Neuronal stem cell (in vitro differentiated cells): ENCODE data around the gene RFXANK.

Source experiments
- DNase-seq: peaks from one replicate; pipeline ENCODE4 v3.0.0-alpha.2; 2013; ENCODE audit warnings: low spot score
- H2AFZ ChIP-seq: one replicate; pipeline ENCODE4 v1.6.1; 2013; ENCODE audit warnings: mild to moderate bottlenecking, low read length, inconsistent platforms
- H2AK5ac ChIP-seq: 2 replicates; pipeline ENCODE4 v1.6.1; 2013; ENCODE audit warnings: low read depth, mild to moderate bottlenecking, inconsistent platforms, low read length, moderate library complexity, mixed read lengths
- H2BK120ac ChIP-seq: 2 replicates; pipeline ENCODE4 v1.6.1; 2013; ENCODE audit warnings: low read depth, mild to moderate bottlenecking, inconsistent platforms, low read length, moderate library complexity, mixed read lengths
- H2BK12ac ChIP-seq: one replicate; pipeline ENCODE4 v1.6.1; 2013; ENCODE audit warnings: low read length, inconsistent platforms
- H2BK15ac ChIP-seq: 2 replicates; pipeline ENCODE4 v1.6.1; 2013; ENCODE audit warnings: mild to moderate bottlenecking, low read length, inconsistent platforms, mixed read lengths
- H2BK5ac ChIP-seq: one replicate; pipeline ENCODE4 v1.6.1; 2013; ENCODE audit warnings: inconsistent platforms, mild to moderate bottlenecking, low read length, moderate library complexity
- H3K14ac ChIP-seq: one replicate; pipeline ENCODE4 v1.6.1; 2013; ENCODE audit warnings: low read length, inconsistent platforms
- H3K18ac ChIP-seq: 2 replicates; pipeline ENCODE4 v1.6.1; 2013; ENCODE audit warnings: low read length, inconsistent platforms
- H3K23ac ChIP-seq: 2 replicates; pipeline ENCODE4 v1.6.1; 2013; ENCODE audit warnings: low read depth, mild to moderate bottlenecking, mixed read lengths, low read length, inconsistent platforms; ENCODE audit not compliant: poor library complexity
- H3K27ac ChIP-seq: replicated peaks from 3 replicates; pipeline ENCODE4 v1.5.1; 2013; ENCODE audit warnings: low read length, inconsistent platforms
- H3K27me3 ChIP-seq, 3 experiments: 2 replicates each; pipeline ENCODE4 v1.6.1; 2013; ENCODE audit warnings: low read length in 3 of 3, mild to moderate bottlenecking in 2 of 3, inconsistent platforms in 1 of 3, low read depth in 1 of 3, mixed read lengths in 1 of 3, moderate library complexity in 1 of 3; ENCODE audit not compliant: control insufficient read depth in 3 of 3, insufficient read depth in 3 of 3
- H3K36me3 ChIP-seq, 2 donors: replicated peaks in 1 of 2; 2 replicates each; pipeline ENCODE4 v1.6.1; 2013; ENCODE audit warnings: low read length in 2 of 2; ENCODE audit not compliant: control insufficient read depth in 2 of 2, insufficient read depth in 2 of 2
- H3K4ac ChIP-seq: 2 replicates; pipeline ENCODE4 v1.6.1; 2013; ENCODE audit warnings: inconsistent platforms, mild to moderate bottlenecking, low read length, moderate library complexity
- H3K4me1 ChIP-seq, 2 donors: 1 replicate in 1 of 2; 2 replicates in 1 of 2; pipeline ENCODE4 v1.6.1; 2013; ENCODE audit warnings: low read length in 2 of 2, low read depth in 1 of 2; ENCODE audit not compliant: control insufficient read depth in 2 of 2, insufficient read depth in 1 of 2
- H3K4me2 ChIP-seq: one replicate; pipeline ENCODE4 v1.6.1; 2013; ENCODE audit warnings: mild to moderate bottlenecking, low read length, inconsistent platforms; ENCODE audit not compliant: insufficient read depth, poor library complexity, severe bottlenecking
- H3K4me3 ChIP-seq, 2 donors: 2 replicates each; pipeline ENCODE4 v1.5.1; 2013; ENCODE audit warnings: low read length in 2 of 2, mild to moderate bottlenecking in 2 of 2, inconsistent platforms in 1 of 2, moderate library complexity in 1 of 2
- H3K79me1 ChIP-seq: one replicate; pipeline ENCODE4 v1.6.1; 2013; ENCODE audit warnings: low read depth, mild to moderate bottlenecking, inconsistent platforms, low read length, moderate library complexity
- H3K9ac ChIP-seq: one replicate; pipeline ENCODE4 v1.6.1; 2013; ENCODE audit warnings: mild to moderate bottlenecking, low read depth, low read length, inconsistent platforms; ENCODE audit not compliant: poor library complexity
- H3K9me3 ChIP-seq, 2 donors: replicated peaks in 1 of 2; 2 replicates each; pipeline versions ENCODE3 to v1.6.1; 2013; ENCODE audit warnings: low read length in 2 of 2, mild to moderate bottlenecking in 2 of 2, inconsistent platforms in 1 of 2, low read depth in 1 of 2, mixed read lengths in 1 of 2, moderate library complexity in 1 of 2; ENCODE audit not compliant: control insufficient read depth in 2 of 2, insufficient read depth in 1 of 2
- H4K8ac ChIP-seq: one replicate; pipeline ENCODE4 v1.6.1; 2013; ENCODE audit warnings: low read depth, mild to moderate bottlenecking, inconsistent platforms, low read length, moderate library complexity
- H4K91ac ChIP-seq: one replicate; pipeline ENCODE4 v1.6.1; 2013; ENCODE audit warnings: low read length, low read depth, mild to moderate bottlenecking, inconsistent platforms; ENCODE audit not compliant: poor library complexity
- WGBS, 2 donors: extraction: QIAGEN DNeasy Blood & Tissue Kit; methylation state at CpG; one replicate each; pipeline ENCODE4 v1.1.7; 2013; ENCODE audit warnings: missing lambda C conversion rate in 2 of 2, mixed read lengths in 1 of 2; ENCODE audit not compliant: insufficient read length in 2 of 2, insufficient replicate concordance in 1 of 2; ENCODE audit errors: extremely low coverage in 2 of 2; 5-methylcytosine and 5-hydroxymethylcytosine counted together

The RFXANK gene

DNA sequence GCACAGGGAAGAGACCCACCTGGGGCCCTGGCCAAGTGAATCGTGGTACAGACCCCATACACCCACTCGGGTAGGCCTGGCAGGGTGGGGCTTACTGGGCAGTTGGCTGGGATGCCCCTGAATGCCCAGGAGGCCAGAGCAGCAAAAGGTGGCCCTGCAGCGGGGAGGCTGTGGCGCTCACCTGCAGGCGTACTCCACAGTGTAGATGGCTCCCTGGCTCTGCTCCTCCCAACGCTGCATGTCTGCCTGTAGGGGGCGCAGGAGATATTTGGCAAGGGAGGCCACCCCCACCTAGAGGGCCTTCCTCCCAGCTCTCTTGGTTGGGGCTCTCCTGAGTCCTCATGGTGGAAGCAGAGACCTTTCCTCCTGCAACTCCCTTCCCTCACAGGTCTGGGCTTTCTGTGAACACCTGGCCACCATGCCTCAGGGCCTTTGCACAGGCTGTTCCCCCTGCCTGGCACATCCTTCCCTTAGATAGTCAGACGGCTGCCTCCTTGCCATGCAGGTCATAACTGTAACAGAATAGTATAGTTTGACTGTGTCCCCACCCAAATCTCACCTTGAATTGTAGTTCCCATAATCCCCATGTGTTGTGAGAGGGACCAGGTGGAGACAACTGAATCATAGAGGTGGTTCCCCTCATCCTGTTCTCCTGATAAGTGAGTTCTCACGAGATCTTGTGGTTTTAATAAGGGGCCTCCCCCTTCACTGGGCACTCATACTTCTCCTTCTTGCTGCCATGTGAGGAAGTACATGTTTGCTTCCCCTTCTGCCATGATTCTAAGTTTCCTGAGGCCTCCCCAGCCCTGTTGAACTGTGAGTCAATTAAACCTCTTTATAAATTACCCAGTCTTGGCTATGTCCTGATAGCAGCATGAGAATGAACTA is 6.0 kb upstream of the RFXANK start:
- no CpG with 5 or more reads among the region's 9 CpGs for WGBS, 2 donors
- H3K27ac ChIP-seq = no peak overlapping the region
- H3K18ac ChIP-seq = no peak overlapping the region
- H2BK120ac ChIP-seq = no peak overlapping the region
- H3K27me3 ChIP-seq = no peaks in the 10 kb centered on the region
- H3K9ac ChIP-seq = no peak overlapping the region
- peaks cover 1 to 4% of the 10 kb centered on the region in 2 donors for H3K4me1 ChIP-seq
- H2BK15ac ChIP-seq = no peak overlapping the region
- H3K4me2 ChIP-seq = no peak overlapping the region
- no peaks in the 10 kb centered on the region for H3K9me3 ChIP-seq
- no peak overlapping the region for H3K23ac ChIP-seq
- no peak overlapping the region for H2AFZ ChIP-seq
- H4K8ac ChIP-seq = no peak overlapping the region
- H2BK12ac ChIP-seq = no peak overlapping the region
- no peak overlapping the region for H2BK5ac ChIP-seq
- peaks cover 11 to 36% of the 10 kb centered on the region in 2 donors for H3K36me3 ChIP-seq
- H2AK5ac ChIP-seq = peak overlapping the region; percentile 89
- DNase-seq = peak; percentile 56
- H3K4ac ChIP-seq = no peak overlapping the region
- H3K79me1 ChIP-seq = peaks cover 11% of the 10 kb centered on the region
- no peak overlapping the region for H4K91ac ChIP-seq
- no peak overlapping the region for H3K14ac ChIP-seq
- H3K4me3 ChIP-seq = no peak overlapping the region

DNA sequence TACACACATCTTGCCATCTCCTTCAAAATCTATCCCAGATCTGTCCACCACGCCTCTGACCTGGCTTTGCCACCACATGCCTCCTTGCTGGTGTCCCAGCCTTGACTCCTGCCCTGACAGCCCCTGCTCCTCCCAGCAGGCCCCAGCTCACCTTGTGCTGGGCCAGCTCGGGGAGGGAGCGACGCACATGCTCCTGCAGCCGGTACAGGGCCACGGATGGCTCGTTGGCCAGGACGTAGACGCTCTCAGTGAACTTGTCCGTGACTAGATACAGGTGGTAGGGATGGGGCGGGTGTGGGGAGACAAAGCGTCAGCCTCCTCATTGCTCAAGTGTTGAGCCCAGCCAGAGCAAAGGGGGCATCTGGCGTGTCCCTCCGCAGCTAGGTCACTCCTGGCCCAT is 5.3 kb upstream of the RFXANK start:
- peak overlapping the region in 1 of 2 donors; percentile 64 for H3K4me3 ChIP-seq
- no peak overlapping the region for H2AK5ac ChIP-seq
- no peak overlapping the region for H3K4ac ChIP-seq
- no peak overlapping the region for H2BK12ac ChIP-seq
- H3K9me3 ChIP-seq = no peaks in the 10 kb centered on the region
- no CpG with 5 or more reads among the region's 14 CpGs for WGBS, 2 donors
- H3K23ac ChIP-seq = no peak overlapping the region
- H2BK5ac ChIP-seq = no peak overlapping the region
- peaks cover 12% of the 10 kb centered on the region for H3K79me1 ChIP-seq
- H3K27ac ChIP-seq = no peak overlapping the region
- H3K4me2 ChIP-seq = no peak overlapping the region
- no peak overlapping the region for H2BK15ac ChIP-seq
- peaks cover 11 to 30% of the 10 kb centered on the region in 2 donors for H3K36me3 ChIP-seq
- DNase-seq = no peak
- peak overlapping the region; percentile 53 for H3K9ac ChIP-seq
- no peak overlapping the region for H4K8ac ChIP-seq
- H3K14ac ChIP-seq = no peak overlapping the region
- no peaks in the 10 kb centered on the region for H3K27me3 ChIP-seq
- peaks cover 3 to 7% of the 10 kb centered on the region in 2 donors for H3K4me1 ChIP-seq
- H4K91ac ChIP-seq = no peak overlapping the region
- no peak overlapping the region for H2BK120ac ChIP-seq
- H3K18ac ChIP-seq = no peak overlapping the region
- no peak overlapping the region for H2AFZ ChIP-seq

DNA sequence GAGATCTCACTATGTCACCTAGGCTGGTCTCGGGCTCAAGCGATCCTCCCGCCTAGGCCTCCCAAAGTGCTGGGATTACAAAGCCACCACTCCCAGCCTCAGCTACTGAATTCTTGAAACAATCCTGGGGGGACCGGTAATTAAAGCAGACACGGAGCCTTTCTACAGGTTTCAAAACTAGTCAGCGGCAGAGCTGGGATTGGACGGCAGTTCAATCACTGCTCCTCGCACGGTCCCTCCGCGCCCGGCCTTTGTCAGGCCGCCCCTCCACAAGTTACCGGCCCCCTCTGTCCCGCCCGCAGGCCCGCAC is 335 bp upstream of the RFXANK start:
- DNase-seq = no peak
- Histone ChIP-seq H3K36me3 (peaks cover 2 to 23% of the 10 kb centered on the region in 2 donors), H3K4me2 (peak overlapping the region; percentile 98), H3K79me1 (peaks cover 12% of the 10 kb centered on the region), H2BK120ac (no peak overlapping the region), H3K23ac (peak overlapping the region; percentile 98), H3K9me3 (no peaks in the 10 kb centered on the region), H2AFZ (peak overlapping the region; percentile 98), H3K18ac (peak overlapping the region; percentile 95), H4K8ac (no peak overlapping the region), H3K27ac (peak overlapping the region; percentile 72), H2BK5ac (peak overlapping the region; percentile 100), H2BK12ac (no peak overlapping the region), H3K4me1 (peaks cover 3 to 7% of the 10 kb centered on the region in 2 donors), H3K4me3 (peak overlapping the region; percentile 97 to 99), H3K9ac (peak overlapping the region; percentile 95), H3K14ac (no peak overlapping the region), H3K27me3 (no peaks in the 10 kb centered on the region), H4K91ac (no peak overlapping the region), H3K4ac (no peak overlapping the region), H2AK5ac (peak overlapping the region; percentile 81), H2BK15ac (no peak overlapping the region)
- no CpG with 5 or more reads among the region's 17 CpGs for WGBS, 2 donors

DNA sequence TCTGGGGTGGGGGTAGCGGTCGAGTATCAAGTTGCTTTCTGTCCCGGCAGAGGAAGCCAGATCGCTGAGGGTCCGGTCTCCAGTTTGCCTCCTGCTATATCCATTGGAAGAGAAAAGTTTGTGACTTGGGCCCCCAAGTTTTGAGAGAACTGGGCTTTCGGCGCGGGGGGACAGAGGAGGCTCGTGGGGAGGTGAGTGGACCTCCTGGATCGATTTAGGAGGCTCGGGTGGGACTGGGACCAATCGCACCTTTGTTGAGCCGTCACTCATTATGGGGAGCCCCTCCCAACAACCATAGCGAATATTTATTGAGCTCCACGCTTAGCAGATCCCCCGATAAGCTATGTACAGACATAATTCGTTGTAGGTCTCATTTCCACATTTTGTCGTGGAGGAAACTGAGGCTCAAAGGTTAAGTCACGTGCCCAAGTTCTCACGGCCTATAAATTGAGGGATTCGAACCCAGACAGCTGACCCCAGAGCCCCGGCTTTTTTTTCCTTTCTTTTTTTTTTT is 909 bp downstream of the RFXANK start:
- Histone ChIP-seq H3K18ac (peak overlapping the region; percentile 89), H3K9ac (peak overlapping the region; percentile 26), H3K4me3 (peak overlapping the region; percentile 92 to 99), H3K27ac (peak overlapping the region; percentile 69), H3K27me3 (no peaks in the 10 kb centered on the region), H3K23ac (no peak overlapping the region), H2AFZ (peak overlapping the region; percentile 91), H2BK5ac (no peak overlapping the region), H2BK12ac (no peak overlapping the region), H3K36me3 (peaks cover 6 to 30% of the 10 kb centered on the region in 2 donors), H3K4me2 (peak overlapping the region; percentile 74), H4K8ac (no peak overlapping the region), H2BK15ac (no peak overlapping the region), H3K4ac (no peak overlapping the region), H3K14ac (no peak overlapping the region), H3K4me1 (peaks cover 3 to 7% of the 10 kb centered on the region in 2 donors), H2AK5ac (no peak overlapping the region), H3K79me1 (peaks cover 14% of the 10 kb centered on the region), H3K9me3 (no peaks in the 10 kb centered on the region), H4K91ac (no peak overlapping the region), H2BK120ac (no peak overlapping the region)
- no peak for DNase-seq
- WGBS, 2 donors = no CpG with 5 or more reads among the region's 22 CpGs
